Stimulated activated CD8-positive, alpha-beta memory T cell treated with anti-CD3 and anti-CD28 coated beads, Interleukin-4, amount 100 ng/mL, for 48 hours (primary cell): ENCODE measurements around the gene GOLPH3.
A peak's percentile ranks its signal among the peaks of the same experiment; 100 is the strongest.
"Not testable (repeated sequence)": the region's sequence is repeated elsewhere in the genome, so short reads cannot be mapped to it uniquely, and the experiment has no call there.

ENCODE experiments used
- DNase-seq: peaks from one replicate; pipeline ENCODE4 v3.0.0-alpha.2; 2020

GOLPH3 gene

DNA sequence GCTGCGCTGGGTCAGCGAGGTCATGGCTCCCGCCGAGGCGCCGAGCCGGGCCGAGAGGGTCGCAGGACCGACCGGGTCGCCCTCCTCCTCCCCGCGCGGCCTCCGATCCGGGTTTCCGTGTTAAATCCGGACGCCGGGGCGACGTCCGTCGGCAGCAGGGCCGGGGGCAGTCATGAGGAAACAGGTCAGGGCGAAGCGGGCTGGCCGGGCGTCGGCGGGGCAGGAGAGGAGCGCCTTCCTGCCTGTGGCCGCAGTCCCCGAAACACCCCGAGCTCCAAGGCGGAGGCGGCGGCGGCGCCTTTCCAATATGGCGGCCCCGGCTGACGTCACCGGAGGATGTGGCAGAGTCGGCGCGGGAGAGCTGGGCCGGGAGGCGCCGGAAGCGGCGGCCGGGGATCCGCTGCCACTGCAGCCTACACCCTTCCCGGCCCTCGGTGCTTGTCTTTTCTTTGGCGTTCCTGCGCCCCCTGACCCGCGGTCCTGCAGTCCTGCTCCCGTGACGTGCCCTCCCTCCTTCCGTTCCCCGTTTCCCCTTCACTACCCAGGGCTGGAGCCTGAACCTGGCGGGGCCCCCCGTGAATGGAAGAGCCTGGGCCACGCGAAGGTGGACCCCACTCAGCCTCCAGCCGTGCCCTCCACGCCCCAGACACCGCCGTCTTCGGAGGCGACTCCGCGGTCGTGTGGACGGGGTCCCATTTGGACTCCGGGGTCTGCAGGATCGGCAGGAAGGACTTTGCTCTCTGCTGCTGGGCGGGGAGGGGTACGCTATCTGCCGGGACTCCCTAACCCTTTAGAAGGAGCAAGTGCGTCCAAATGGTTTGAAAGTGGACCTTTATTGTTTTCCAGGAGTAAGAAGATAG, at the start of gene GOLPH3:
TSS of gene GOLPH3 (minus strand) at position 309 of the 860 bp plus-strand sequence. CDS start at position 24, 285 bp downstream.
- DNase-seq: peak; percentile 96

DNA sequence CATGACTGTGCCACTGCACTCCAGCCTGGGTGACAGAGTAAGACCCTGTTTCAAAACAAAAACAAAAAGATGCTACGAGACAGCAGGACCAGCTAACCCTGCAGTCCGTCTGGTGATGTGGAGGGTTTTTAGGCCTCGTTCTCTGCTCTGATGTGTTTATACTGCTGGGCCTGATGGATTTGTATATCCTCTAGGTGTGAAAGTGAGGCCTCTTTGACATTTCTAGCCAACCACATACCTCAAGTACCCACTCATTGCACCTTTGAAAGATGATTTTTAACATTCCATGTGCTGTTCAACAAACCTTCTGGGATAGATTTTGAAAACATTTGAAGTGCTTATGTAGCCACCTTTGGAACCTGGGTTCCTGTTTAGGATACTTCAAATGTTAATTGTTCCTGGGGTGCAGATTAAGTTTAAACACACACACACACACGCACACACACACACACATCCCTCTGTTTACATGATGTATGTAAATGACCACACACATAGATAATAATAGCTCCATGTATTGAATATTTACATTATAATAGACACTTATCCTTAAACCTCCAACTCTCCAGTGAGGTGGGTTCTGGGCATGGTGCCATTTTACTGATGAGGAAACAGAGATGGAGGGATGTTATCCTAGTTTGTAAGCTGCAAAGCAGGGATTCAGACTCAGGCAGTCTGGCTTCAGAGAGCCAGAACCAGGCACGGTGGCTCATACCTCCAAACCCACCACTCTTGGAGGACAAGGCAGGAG, 48.8 kb upstream of the GOLPH3 start:
- DNase-seq: no peak

DNA sequence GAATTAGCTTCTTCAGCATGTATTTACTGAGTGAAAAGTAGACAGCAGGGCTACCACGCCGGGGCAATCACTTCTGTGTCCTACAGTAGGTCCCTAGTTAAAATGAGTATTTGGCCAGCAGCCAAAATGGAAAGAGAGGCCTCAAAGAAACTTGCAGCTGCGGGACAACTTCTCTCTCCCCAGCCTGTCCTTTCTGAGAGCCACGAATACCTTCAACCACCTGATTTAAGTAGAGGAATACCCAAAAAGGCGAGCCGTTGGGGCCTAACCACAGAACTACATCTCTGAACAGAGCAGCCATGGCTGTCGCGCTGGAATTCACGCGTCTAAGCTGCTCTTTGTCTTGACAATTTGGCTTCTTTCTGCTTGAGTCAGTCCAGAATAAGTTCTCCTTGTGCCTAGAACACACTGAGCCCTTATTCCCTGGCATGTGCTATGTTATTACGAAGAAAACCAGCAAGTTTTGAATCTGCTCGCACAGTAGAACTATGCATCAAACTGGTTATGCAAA, 43.8 kb upstream of the GOLPH3 start:
- DNase-seq: no peak

DNA sequence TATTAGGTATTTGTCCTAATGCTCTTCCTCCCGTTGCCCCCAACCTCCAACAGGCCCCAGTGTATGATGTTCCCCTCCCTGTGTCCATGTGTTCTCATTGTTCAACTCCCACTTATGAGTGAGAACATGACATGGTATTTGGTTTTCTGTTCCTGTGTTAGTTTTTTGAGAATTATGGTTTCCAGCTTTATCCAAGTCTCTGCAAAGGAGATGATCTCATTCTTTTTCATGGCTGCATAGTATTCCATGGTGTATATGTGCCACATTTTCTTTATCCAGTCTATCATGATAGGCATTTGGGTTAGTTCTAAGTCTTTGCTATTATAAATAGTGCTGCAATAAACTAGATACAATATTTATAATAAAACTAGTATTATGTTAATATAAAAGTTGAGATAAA, 40.2 kb upstream of the GOLPH3 start:
- not testable (repeated sequence) for DNase-seq

DNA sequence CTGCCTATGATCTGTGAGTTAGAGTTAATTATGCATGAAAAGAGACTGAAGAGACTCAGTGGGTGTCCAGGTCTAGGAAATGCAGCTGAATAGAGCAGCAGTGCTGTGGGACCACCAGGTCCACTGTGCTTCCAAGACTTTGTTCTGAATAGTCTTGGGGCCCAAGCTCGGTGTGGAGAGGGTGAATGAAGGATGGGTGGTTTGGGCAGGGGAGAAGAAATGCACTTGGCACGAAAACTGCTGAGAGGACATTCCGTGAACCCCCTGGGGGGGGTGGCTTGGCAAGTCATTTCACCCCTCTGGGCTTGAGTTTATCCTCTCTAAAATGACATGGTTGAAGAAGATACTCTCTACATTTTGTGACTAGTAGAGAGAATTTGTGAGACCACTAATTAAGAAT, 36.0 kb upstream of the GOLPH3 start:
- no peak for DNase-seq

DNA sequence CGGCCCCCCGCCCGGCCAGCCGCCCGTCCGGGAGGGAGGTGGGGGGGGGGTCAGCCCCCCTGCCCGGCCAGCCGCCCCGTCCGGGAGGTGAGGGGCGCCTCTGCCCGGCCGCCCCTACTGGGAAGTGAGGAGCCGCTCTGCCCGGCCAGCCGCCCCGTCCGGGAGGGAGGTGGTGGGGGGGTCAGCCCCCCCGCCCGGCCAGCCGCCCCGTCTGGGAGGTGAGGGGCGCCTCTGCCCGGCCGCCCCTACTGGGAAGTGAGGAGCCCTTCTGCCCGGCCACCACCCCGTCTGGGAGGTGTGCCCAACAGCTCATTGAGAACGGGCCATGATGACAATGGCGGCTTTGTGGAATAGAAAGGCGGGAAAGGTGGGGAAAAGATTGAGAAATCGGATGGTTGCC, 34.7 kb upstream of the GOLPH3 start:
- DNase-seq: not testable (repeated sequence)

DNA sequence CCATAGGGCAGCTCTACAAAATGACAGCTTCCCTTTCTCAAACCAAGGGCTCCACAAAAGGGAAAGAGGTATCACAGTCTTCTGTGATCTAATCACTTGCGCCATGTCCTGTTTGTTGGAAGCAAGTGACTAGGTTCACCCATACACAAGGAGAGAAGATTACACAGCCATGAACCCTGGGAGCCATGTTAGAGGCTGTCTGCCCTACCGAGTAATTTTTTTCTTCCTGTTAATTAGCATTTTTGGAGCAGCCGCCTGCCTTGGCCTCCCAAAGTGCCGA, 33.2 kb upstream of the GOLPH3 start:
- DNase-seq: no peak

DNA sequence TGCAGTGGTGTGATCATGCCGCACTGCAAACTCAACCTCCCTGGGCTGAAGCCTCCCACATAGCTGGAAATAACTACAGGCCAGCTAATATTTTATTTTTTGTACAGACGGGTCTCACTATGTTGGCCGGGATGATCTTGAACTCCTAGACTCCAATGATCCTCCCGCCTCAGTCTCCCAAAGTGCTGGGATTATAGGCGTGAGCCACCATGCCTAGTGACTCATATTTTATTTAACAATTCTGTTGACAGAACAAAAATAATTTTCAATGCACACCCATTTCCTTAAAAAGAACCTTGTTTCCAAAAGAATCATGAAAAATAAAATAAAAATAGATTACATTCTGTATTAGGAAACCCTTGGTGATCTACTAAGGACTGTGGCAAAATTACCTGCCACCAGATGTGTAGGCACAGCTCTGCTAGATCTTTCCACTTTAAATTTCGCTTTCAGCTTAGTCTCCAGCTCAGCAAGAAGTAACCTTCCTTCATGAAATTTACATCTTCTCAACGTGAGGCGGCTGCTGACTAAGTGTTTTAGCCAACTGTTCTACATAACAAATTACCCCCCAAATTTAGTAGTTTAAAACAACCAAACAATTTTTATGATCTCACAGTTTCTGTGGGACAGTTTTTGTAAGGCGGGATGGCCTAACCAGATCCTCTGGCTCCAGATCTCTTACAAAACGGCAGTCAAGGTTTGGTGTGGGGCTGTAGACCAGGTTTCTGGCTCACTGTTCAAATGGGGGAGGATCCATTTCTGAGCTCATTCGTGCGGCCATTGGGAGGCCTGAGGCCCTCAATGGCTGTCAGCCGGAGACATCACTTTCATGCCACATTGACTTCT, 32.6 kb upstream of the GOLPH3 start:
- no peak for DNase-seq

DNA sequence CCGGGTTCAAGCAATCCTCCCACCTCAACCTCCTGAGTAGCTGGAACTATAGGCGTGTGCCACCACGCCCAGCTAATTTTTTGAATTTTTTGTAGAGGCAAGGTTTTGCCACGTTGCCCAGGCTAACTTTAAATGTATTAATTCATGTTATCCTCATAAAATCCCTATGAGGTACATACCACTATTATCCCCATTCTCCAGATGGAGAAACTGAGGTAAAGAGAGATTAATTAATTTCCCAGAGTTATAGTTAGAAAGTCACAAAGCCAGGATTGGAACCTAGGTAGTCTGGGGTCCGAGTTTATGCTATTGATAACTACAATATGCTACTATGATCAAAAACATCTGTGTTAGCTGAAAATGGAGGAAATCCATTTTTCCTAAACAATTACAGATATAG, 31.9 kb upstream of the GOLPH3 start:
- no peak for DNase-seq

DNA sequence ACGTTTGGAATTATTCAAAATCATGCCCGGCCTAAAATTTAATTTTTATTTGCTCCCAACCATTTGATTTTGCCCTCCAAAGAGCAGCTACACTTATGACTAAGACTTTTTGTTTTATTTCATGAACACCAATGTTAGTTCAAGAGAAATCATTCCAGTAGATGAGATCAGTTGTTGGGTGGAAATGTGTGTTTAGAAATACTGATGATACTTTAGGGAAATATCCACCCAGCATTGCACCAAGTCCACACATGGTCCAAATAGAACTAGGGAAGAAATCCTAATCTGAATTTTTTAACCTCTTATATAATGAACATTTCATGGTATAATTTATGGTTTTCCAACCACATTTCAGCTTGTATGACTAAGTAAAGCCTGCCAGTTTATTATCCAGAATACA, 28.3 kb upstream of the GOLPH3 start:
- no peak for DNase-seq

DNA sequence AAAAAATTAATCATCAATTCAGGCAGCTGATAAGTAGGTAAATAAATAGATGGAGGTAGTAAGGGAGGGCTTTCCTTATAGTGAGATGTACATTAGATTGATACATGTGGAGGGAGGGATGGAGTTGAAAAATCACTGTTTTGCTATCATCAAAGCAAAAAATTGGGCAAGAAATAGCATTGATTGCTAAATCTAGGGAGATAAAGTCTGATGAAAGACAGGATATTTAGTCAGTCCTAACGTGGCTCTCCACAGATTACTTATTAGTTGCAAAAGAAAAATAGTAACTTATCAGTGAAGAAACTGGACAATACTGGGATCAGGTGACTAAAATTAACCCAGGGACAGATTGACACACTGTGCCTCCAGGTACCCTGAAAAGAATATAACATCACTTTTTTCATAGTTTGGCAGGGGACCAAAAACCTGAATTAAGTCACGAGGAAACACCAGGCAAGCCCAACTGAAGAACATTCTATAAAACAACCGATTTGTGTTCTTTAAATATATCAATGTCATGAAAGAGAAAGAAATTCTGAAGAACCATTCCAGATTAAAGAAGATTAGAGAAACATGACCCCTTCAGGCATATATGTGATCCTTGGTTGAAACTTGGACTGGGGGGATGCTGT, 27.1 kb upstream of the GOLPH3 start:
- DNase-seq: no peak

DNA sequence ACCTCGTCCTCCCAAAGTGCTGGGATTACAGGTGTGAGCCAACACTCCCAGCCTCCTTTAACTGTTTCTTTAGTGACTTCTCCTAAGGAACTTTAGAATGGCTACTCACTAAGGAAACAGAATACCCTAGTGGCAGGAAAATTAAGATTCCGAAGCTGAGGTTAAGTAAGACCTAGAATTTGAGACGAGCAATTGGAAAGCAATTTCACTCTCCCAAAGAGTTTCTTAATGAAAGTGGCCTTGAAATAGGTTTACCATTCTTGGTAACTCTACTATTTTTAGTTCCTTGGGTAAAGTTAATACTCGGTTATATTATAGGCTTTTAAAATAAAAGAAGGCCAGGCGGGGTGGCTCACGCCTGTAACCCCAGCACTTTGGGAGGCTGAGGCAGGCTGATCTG, 22.9 kb upstream of the GOLPH3 start:
- no peak for DNase-seq

DNA sequence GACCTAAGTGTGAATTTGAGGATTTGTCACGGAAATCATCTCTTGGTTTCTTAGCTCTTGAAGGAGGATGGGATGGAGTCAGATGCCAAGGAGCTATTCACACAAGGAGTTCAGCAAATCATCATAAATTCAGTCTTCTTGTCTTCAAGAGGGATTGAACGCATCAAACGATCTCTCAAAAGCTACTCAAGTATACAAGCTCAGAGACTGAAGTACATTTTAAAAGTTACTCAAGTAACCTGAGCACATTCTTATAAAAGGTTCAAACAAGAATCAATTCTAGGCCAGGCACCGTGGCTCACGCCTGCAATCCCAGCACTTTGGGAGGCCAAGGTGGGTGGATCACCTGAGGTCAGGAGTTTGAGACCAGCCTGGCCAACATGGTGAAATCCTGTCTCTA, 21.1 kb upstream of the GOLPH3 start:
- no peak for DNase-seq

DNA sequence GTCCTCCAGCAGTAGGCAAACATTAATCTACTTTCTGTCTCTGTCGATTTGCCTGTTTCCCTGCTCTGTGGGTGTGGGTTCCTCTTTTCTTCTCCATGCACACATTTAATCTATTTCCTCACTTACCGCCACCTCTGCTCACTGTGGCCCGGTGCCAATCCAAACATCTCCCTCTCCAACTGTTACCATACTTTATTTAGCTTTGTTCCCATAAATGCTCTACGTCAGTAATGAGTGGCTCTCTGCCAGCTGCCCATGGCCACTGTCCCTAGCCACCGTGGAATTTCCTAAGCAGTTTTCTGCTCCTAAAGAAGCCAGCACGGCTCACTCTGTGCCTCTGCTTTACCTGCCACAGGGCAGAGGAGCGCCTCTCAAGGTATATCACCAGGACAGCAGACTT, 19.5 kb upstream of the GOLPH3 start:
- no peak for DNase-seq

DNA sequence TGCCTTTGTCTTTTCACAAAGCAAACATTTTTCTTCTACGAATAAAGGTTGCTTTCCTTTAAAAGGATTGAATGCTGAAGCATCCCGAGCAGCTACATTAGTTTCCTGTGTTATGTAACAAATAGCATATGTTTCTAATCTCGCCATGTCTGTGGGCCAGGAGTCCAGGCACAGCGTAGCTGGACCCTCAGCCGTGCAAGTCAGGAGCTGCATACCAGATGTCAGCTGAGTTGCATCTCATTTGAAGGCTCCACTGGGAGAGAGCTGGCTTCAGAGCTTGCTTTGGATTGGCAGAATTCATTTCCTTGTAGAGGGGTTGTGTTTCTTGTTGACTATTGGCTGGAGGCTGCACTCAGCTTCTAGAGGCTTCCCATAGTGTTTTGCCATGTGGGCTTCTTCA, 16.0 kb upstream of the GOLPH3 start:
- DNase-seq: no peak

DNA sequence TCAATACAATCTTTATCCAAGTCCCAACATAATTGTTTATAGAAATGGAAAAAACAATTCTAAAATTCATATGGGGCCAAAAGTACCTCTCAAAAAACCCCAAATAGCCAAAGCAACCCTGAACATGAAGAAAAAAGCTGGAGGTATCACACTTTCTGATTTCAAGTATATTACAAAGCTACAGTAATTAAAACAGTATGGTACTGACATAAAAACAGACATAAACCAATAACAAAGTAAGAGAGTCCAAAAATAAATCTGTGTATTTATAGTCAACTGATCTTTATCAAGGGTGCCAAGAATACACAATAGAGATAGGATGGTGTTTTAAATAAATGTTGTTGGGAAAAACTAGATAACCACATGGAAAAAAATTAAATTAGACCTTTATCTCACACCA, 13.6 kb upstream of the GOLPH3 start:
- DNase-seq: no peak

DNA sequence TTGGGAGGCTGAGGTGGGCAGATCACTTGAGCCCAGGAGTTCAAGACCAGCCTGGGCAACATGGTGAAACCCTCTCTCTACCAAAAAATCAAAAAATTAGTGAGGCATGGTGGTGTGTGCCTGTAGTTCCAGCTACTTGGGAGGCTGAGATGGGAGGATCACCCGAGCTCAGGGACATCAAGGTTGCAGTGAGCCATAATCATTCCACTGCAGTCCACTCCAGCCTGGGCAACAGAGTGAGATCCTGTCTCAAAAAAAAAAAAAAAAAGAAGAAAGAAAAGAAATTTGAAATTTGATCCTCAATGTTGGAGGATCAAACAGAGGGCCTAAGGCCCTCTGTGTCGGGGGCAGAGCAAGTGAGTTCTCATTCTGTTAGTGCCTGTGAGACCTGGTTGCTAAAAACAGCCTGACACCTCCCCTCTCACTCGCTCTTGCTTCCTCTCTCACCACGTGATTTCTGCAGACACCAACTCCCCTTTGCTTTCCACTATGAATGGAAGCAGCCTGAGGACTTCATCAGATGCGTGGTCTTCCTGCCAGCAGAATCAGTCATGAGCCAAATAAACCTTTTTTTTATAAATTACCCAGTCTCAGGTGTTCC, 8.4 kb upstream of the GOLPH3 start:
- no peak for DNase-seq

DNA sequence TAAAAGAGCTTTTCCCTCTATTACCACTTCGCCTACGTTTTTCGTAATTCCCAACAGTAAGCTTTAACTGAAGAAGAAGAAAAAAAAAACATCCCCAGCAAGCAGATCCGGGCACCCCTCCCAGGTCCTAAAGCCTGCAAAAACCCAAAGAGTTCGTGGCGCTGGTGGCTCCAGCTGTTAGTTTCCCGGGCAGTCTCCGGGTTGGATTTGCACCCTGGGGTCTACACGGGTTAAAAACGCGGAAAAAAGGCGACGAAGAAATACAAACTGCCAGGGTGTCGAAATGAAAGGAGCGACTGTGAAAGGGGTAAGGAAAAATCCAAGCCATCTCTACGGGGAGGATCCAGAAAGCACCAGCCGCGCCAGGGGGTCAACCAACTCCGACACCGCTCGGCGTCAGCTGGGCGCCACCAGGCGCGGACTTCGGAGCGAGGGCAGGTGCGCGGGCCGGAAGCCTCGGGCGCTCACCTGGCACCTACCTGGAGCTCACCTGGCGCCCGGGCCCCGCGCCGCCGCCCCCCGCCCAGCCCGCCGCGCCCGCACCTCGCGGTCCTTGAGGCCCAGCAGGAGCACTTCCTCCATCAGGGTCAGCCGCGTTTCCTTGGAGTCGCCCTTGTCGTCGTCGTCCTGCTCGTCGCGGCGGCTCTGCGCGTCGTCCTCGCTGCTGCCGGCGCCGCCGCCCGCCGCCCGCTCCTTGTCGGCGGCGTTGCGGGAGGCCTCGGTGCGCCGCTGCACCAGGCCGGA, 680 bp downstream of the GOLPH3 start:
- peak; percentile 53 for DNase-seq

DNA sequence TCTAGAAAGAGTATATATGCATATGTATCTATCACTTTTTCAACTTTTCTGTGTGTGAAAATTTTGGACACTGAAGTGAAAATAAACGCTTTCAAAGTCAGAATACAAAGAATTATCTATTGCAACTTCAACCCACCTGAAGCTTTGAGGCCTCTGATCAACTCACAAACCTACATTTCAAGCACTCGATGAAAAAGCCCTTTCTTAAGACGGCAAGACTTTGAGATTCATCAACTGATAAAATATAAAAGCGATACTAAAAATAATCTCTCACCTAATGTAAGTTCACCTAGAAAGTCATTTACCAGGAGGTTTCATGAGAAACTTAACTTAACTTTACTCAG, 1.2 kb downstream of the GOLPH3 start:
- no peak for DNase-seq

DNA sequence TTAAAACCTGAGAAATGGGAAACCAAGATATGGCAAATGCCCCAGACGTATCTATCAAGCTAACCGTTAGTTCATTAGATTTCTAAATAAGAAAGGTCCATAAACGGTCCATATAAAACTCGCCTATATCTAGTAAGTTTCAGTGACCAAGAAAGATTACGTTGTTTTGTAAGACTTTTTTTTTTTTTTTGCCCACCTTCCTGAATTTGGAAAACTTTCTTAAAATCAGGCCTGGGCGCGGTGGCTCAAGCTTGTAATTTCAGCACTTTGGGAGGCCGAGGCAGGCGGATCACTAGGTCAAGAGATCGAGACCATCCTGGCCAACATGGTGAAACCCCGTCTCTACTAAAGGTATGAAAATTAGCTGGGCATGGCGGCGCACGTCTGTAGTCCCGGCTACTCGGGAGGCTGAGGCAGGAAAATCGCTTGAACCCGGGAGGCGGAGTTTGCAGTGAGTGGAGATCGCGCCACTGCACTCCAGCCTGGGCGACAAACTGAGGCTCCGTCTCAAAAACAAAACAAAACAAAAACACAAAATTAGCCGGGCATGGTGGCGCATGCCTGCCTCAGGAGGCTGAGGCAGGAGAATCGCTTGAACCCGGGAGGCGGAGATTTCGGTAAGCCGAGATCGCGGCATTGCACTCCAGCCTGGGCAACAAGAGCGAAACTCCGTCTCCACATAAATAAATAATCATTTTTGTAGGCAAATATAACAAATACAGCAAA, 1.8 kb downstream of the GOLPH3 start:
- peak; percentile 50 for DNase-seq
